HTR-8/SVneo (cell line): ENCODE results near the gene PKP1.

Experiments used
- DNase-seq: peaks from one replicate; pipeline ENCODE4 v3.0.0; 2011; ENCODE audit warnings: low spot score, mixed read lengths; ENCODE audit not compliant: insufficient read length
- FAIRE-seq: peaks from 2 replicates; lab custom pipeline; 2011; peaks lifted over from hg19 to GRCh38; lab: Jason Lieb, UNC

Gene PKP1

GRCh38 chr1:201276891-201277290 is 6.4 kb upstream of the PKP1 start:
- no peak for DNase-seq
- no peak for FAIRE-seq

GRCh38 chr1:201277441-201277840 is 5.9 kb upstream of the PKP1 start:
- no peak for FAIRE-seq

GRCh38 chr1:201279313-201279712 is 4.0 kb upstream of the PKP1 start:
- DNase-seq (no peak), FAIRE-seq (no peak)

More at GRCh38 chr1:201277441-201277840, 5.9 kb upstream of the PKP1 start:
- no peak for DNase-seq

GRCh38 chr1:201280884-201281283 is 2.4 kb upstream of the PKP1 start:
- DNase-seq: no peak
- FAIRE-seq: no peak

GRCh38 chr1:201281573-201281972 is 1.7 kb upstream of the PKP1 start:
- no peak for DNase-seq
- no peak for FAIRE-seq

GRCh38 chr1:201282216-201282615 is 1.1 kb upstream of the PKP1 start:
- FAIRE-seq (no peak), DNase-seq (no peak)

- no peak for FAIRE-seq
- DNase-seq: no peak
Measured at GRCh38 chr1:201283836-201284553, 689 bp downstream of the PKP1 start.

- FAIRE-seq: no peak
- no peak for DNase-seq
Measured at GRCh38 chr1:201284636-201285035, 1.3 kb downstream of the PKP1 start.

GRCh38 chr1:201285846-201286245 is 2.5 kb downstream of the PKP1 start:
- DNase-seq: no peak
- FAIRE-seq: no peak

GRCh38 chr1:201286445-201286844 is 3.1 kb downstream of the PKP1 start:
- no peak for FAIRE-seq

GRCh38 chr1:201288007-201288406 is 4.7 kb downstream of the PKP1 start:
- FAIRE-seq (peak; percentile 74), DNase-seq (no peak)

More at GRCh38 chr1:201286445-201286844, 3.1 kb downstream of the PKP1 start:
- DNase-seq: no peak

- no peak for DNase-seq
- FAIRE-seq: no peak
Measured at GRCh38 chr1:201288765-201289164, 5.5 kb downstream of the PKP1 start.

GRCh38 chr1:201290551-201290950 is 7.2 kb downstream of the PKP1 start:
- DNase-seq: no peak

GRCh38 chr1:201291916-201292315 is 8.6 kb downstream of the PKP1 start:
- FAIRE-seq (no peak), DNase-seq (no peak)

More at GRCh38 chr1:201290551-201290950, 7.2 kb downstream of the PKP1 start:
- FAIRE-seq: no peak

- DNase-seq: no peak
- FAIRE-seq: no peak
Measured at GRCh38 chr1:201294876-201295275, 11.6 kb downstream of the PKP1 start.

- no peak for FAIRE-seq
- DNase-seq: no peak
Measured at GRCh38 chr1:201295346-201295745, 12.0 kb downstream of the PKP1 start.

GRCh38 chr1:201295861-201296260 is 12.6 kb downstream of the PKP1 start:
- peak; percentile 73 for DNase-seq
- peak; percentile 73 for FAIRE-seq

GRCh38 chr1:201296352-201296751 is 13.0 kb downstream of the PKP1 start:
- no peak for DNase-seq

GRCh38 chr1:201298396-201299381 is 15.4 kb downstream of the PKP1 start:
- DNase-seq: no peak
- FAIRE-seq: no peak

More at GRCh38 chr1:201296352-201296751, 13.0 kb downstream of the PKP1 start:
- peak; percentile 16 for FAIRE-seq

GRCh38 chr1:201299968-201300367 is 16.7 kb downstream of the PKP1 start:
- FAIRE-seq (no peak), DNase-seq (peak; percentile 51)

GRCh38 chr1:201300641-201301040 is 17.3 kb downstream of the PKP1 start:
- DNase-seq (no peak), FAIRE-seq (no peak)
